ENCODE data around the gene APLP2. TPM values are rescaled to one million over a fixed set of nuclear protein-coding genes. Genes with fewer than 3 reads are reported as not detected.

APLP2 gene
- total RNA-seq, 2 experiments from 2014 or later = 49.2 to 53.4 TPM

- CTCF ChIA-PET = interaction anchor here (1.0 to 1.4 kb wide), 2 partner anchors 12 to 55 kb away, joined by 3 to 6 read pairs; no protein-coding TSS in a partner anchor
- no peak overlapping the region for H3K27ac Mint-ChIP-seq
- H3K4me3 Mint-ChIP-seq = no peak overlapping the region
- H3K9me3 Mint-ChIP-seq = no peaks in the 10 kb centered on the region
- peaks cover 39% of the 10 kb centered on the region for H3K27me3 Mint-ChIP-seq
- POLR2A ChIA-PET = no interaction called here
- peaks cover 10% of the 10 kb centered on the region for H3K4me1 Mint-ChIP-seq (ENCODE audit: low read depth)
- intact Hi-C loops (cut with micrococcal nuclease) = no loop called here
- H3K36me3 Mint-ChIP-seq = no peaks in the 10 kb centered on the region
- DNase-seq = no peak
Observed at GRCh38 chr11:130157840-130158239, 88.1 kb downstream of the APLP2 start.

DNA sequence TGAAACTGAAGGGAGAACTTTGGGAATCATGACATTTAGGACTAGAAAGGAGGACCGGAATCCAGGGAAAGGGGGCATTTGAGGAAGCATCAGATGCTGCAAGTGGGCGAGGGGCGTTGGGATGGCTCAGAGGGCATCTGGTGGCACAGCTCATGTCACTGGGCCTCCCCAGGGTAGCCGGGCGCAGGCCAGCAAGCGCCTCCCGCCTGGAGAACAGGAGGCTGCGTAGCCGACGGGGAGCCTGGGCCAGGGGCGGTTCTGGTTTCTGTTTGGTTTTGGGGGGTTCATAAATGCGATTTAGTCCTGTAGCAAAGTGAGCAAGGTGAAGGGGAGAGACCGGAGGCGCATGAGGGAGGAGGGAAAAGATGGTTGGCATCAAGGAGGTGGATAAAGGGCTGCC lies 89.4 kb downstream of the APLP2 start:
- ChIA-PET POLR2A (no interaction called here), CTCF (no interaction called here)
- DNase-seq = no peak
- intact Hi-C loops (cut with micrococcal nuclease) = no loop called here
- peaks cover 46% of the 10 kb centered on the region for H3K27me3 Mint-ChIP-seq
- H3K4me1 Mint-ChIP-seq (ENCODE audit: low read depth) = peaks cover 11% of the 10 kb centered on the region
- no peak overlapping the region for H3K27ac Mint-ChIP-seq
- H3K9me3 Mint-ChIP-seq = no peaks in the 10 kb centered on the region
- H3K4me3 Mint-ChIP-seq = no peak overlapping the region
- H3K36me3 Mint-ChIP-seq = no peaks in the 10 kb centered on the region

GRCh38 chr11:130159657-130160497 lies 90.2 kb downstream of the APLP2 start, which contains the start of gene ST14:
TSS of gene ST14 (plus strand) at chr11:130159782. CDS start at chr11:130159980, 198 bp downstream.
- Mint-ChIP-seq H3K27ac (no peak within 1 kb of the TSS), H3K27me3 (peaks cover 44% of the 10 kb centered on the region), H3K4me3 (no peak within 1 kb of the TSS), H3K4me1 (ENCODE audit: low read depth) (peaks cover 11% of the 10 kb centered on the region), H3K36me3 (no peaks in the 10 kb centered on the region), H3K9me3 (no peaks in the 10 kb centered on the region)
- ChIA-PET POLR2A (no interaction called here), CTCF (no interaction called here)
- DNase-seq = no peak
- intact Hi-C loops (cut with micrococcal nuclease) = no loop called here

- Mint-ChIP-seq H3K27me3 (peaks cover 52% of the 10 kb centered on the region), H3K4me1 (ENCODE audit: low read depth) (peaks cover 11% of the 10 kb centered on the region), H3K9me3 (no peaks in the 10 kb centered on the region), H3K4me3 (no peak overlapping the region), H3K36me3 (no peaks in the 10 kb centered on the region), H3K27ac (no peak overlapping the region)
- intact Hi-C loops (cut with micrococcal nuclease) = no loop called here
- no peak for DNase-seq
- ChIA-PET POLR2A (no interaction called here), CTCF (no interaction called here)
Observed at GRCh38 chr11:130160498-130161155, 90.9 kb downstream of the APLP2 start.

DNA sequence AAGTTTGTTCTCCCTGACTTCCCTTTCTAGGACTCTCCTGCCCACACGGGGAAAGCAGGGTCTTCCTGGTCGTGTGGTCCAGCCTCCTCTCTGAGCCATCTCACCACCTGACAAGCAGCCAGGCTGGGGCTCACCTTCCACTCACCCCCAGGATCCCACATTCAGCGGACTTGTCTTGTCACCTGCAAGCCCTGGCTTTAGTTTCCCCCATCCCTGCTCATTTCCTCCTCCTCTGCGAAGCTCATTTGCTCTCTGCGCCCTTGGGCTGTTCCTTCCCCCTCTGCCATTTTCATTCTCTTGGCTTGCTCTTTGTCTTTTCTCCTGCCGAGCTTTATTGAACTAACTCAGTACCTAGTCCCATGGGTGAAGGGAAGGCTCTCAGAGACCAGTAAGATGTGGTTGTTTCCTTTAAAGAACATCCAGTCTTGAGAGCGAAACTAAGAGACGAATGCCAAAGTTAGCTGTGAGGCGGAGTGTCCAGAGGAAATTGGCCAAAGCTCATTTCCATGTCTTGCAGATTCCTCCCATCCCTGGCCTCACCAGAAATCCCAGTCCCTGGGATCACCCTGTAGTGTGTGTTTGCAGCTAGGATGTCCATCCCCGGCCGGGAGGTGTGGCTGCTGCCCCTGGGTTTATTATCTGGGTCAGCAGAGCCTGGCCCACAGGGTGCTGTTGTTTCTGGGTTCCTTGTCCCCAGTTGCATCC lies 91.9 kb downstream of the APLP2 start:
- Mint-ChIP-seq H3K4me3 (no peak overlapping the region), H3K27me3 (peaks cover 57% of the 10 kb centered on the region), H3K4me1 (ENCODE audit: low read depth) (peaks cover 11% of the 10 kb centered on the region), H3K36me3 (no peaks in the 10 kb centered on the region), H3K9me3 (no peaks in the 10 kb centered on the region), H3K27ac (no peak overlapping the region)
- CTCF ChIA-PET = no interaction called here
- intact Hi-C loops (cut with micrococcal nuclease) = no loop called here
- POLR2A ChIA-PET = no interaction called here
- DNase-seq = no peak

DNA sequence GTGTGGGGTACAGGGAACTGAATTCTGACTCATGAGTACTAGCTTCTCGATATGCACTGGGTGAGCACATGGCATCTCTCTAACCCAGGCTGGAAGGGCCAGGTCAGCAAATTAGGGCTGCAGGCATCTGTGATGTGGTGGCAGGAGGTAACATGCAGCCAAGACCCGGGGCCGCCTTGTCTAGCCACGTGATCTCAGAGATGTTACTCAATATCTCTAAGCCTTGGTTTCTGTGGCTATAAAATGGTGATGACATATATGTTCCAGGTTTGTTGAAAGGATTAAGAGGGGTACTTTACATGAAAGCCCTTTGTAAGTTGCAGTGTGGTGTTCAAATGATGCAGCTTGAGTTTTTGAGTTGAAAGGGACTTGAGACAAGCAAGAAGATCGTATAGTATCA lies 93.0 kb downstream of the APLP2 start:
- Mint-ChIP-seq H3K4me1 (ENCODE audit: low read depth) (peaks cover 11% of the 10 kb centered on the region), H3K9me3 (no peaks in the 10 kb centered on the region), H3K36me3 (no peaks in the 10 kb centered on the region), H3K27me3 (peaks cover 56% of the 10 kb centered on the region), H3K4me3 (no peak overlapping the region), H3K27ac (no peak overlapping the region)
- ChIA-PET CTCF (no interaction called here), POLR2A (no interaction called here)
- intact Hi-C loops (cut with micrococcal nuclease) = no loop called here
- peak; percentile 25 for DNase-seq

DNA sequence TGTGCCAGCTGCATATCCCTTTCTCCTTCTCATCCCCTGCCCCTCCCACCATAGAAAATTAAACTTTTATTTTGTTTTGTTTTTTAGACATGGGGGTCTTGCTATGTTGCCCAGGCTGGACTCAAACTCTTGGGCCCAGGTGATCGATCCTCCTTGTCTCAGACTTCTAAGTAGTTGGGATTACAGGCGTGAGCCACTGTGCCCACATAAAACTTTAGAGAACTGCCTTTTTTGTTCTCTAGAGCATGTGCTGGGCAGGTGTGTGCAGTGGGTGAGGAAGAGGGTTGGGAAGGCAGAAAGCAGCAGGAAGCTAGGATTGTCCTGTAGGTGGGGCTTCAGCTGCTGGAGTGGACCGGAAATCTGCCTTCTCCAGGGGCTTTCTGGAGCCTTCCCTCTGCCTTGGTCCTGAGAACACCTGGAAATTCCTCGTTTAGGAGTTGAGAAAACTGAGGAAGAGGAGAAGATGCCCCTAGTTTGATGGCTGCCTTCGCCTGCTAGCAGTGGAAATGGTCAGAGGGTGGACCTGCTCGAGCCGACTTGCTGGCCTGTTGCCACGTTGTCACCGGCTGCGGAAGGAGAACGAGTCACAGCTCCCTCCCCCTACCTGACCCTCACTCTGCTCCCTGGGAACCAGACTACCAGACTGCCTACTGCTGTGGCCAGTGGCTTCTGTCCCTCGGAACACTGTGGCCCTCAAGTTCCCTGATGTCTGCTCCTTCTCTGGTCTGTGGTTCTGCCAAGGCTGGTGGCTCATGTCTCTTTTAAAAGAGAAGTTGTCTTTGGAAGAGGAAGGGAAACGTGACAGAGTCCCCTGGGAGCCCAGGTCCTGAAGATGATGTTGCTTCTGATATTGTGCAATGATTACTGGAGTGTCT lies 93.9 kb downstream of the APLP2 start:
- intact Hi-C loops (cut with micrococcal nuclease) = no loop called here
- Mint-ChIP-seq H3K9me3 (no peaks in the 10 kb centered on the region), H3K4me3 (no peak overlapping the region), H3K36me3 (no peaks in the 10 kb centered on the region), H3K4me1 (ENCODE audit: low read depth) (peaks cover 11% of the 10 kb centered on the region), H3K27me3 (peaks cover 52% of the 10 kb centered on the region), H3K27ac (no peak overlapping the region)
- ChIA-PET CTCF (no interaction called here), POLR2A (no interaction called here)
- DNase-seq = no peak

GRCh38 chr11:130164221-130164570 lies 94.5 kb downstream of the APLP2 start:
- Mint-ChIP-seq H3K4me1 (ENCODE audit: low read depth) (peaks cover 8% of the 10 kb centered on the region), H3K27ac (no peak overlapping the region), H3K4me3 (no peak overlapping the region), H3K36me3 (no peaks in the 10 kb centered on the region), H3K27me3 (peaks cover 46% of the 10 kb centered on the region), H3K9me3 (no peaks in the 10 kb centered on the region)
- intact Hi-C loops (cut with micrococcal nuclease) = no loop called here
- ChIA-PET CTCF (no interaction called here), POLR2A (no interaction called here)
- no peak for DNase-seq

- intact Hi-C loops (cut with micrococcal nuclease) = no loop called here
- DNase-seq = no peak
- H3K4me1 Mint-ChIP-seq (ENCODE audit: low read depth) = peaks cover 2% of the 10 kb centered on the region
- H3K4me3 Mint-ChIP-seq = no peak overlapping the region
- CTCF ChIA-PET = no interaction called here
- no peaks in the 10 kb centered on the region for H3K9me3 Mint-ChIP-seq
- H3K27ac Mint-ChIP-seq = no peak overlapping the region
- no peaks in the 10 kb centered on the region for H3K36me3 Mint-ChIP-seq
- POLR2A ChIA-PET = interaction anchor here (0.6 kb wide), 1 partner anchor 238 kb away, joined by 3 read pairs; no protein-coding TSS in a partner anchor
- peaks cover 48% of the 10 kb centered on the region for H3K27me3 Mint-ChIP-seq
Observed at GRCh38 chr11:130165601-130166456, 96.1 kb downstream of the APLP2 start.

GRCh38 chr11:130166457-130166784 lies 96.7 kb downstream of the APLP2 start:
- Mint-ChIP-seq H3K4me3 (no peak overlapping the region), H3K36me3 (no peaks in the 10 kb centered on the region), H3K4me1 (ENCODE audit: low read depth) (peaks cover 2% of the 10 kb centered on the region), H3K9me3 (no peaks in the 10 kb centered on the region), H3K27ac (no peak overlapping the region), H3K27me3 (peaks cover 45% of the 10 kb centered on the region)
- POLR2A ChIA-PET = no interaction called here
- intact Hi-C loops (cut with micrococcal nuclease) = no loop called here
- CTCF ChIA-PET = no interaction called here
- DNase-seq = no peak

GRCh38 chr11:130167146-130167545 lies 97.5 kb downstream of the APLP2 start:
- ChIA-PET CTCF (no interaction called here), POLR2A (no interaction called here)
- H3K27me3 Mint-ChIP-seq = peaks cover 39% of the 10 kb centered on the region

More at GRCh38 chr11:130167146-130167545, 97.5 kb downstream of the APLP2 start:
- H3K4me1 Mint-ChIP-seq (ENCODE audit: low read depth) = peaks cover 2% of the 10 kb centered on the region
- no peaks in the 10 kb centered on the region for H3K9me3 Mint-ChIP-seq
- intact Hi-C loops (cut with micrococcal nuclease) = no loop called here
- no peaks in the 10 kb centered on the region for H3K36me3 Mint-ChIP-seq
- H3K4me3 Mint-ChIP-seq = no peak overlapping the region
- no peak overlapping the region for H3K27ac Mint-ChIP-seq
- DNase-seq = no peak
